SK-N-SH treated with all-trans-retinoic acid at 6 μM for 48 hours (cell line): Measurements from ENCODE around the gene PROM2.

Experiments used
- TCF4 ChIP-seq: fragments of 250-450 bp; sonication (Bioruptor Pico); IDR thresholded peaks from 2 replicates; pipeline ENCODE4 v1.8.0; 2021; ENCODE audit warnings: mild to moderate bottlenecking, moderate library complexity, borderline replicate concordance
- ZFP3 ChIP-seq: fragments of 250-450 bp; sonication (Bioruptor Pico); IDR thresholded peaks from 2 replicates; pipeline ENCODE4 v1.5.0; 2020; ENCODE audit warnings: mild to moderate bottlenecking, moderate library complexity
- ZNF70 ChIP-seq: fragments of 450-650 bp; formaldehyde crosslinking; IDR thresholded peaks from 2 replicates; pipeline ENCODE4 v1.5.0; 2020; ENCODE audit warnings: mild to moderate bottlenecking, moderate library complexity

DNA sequence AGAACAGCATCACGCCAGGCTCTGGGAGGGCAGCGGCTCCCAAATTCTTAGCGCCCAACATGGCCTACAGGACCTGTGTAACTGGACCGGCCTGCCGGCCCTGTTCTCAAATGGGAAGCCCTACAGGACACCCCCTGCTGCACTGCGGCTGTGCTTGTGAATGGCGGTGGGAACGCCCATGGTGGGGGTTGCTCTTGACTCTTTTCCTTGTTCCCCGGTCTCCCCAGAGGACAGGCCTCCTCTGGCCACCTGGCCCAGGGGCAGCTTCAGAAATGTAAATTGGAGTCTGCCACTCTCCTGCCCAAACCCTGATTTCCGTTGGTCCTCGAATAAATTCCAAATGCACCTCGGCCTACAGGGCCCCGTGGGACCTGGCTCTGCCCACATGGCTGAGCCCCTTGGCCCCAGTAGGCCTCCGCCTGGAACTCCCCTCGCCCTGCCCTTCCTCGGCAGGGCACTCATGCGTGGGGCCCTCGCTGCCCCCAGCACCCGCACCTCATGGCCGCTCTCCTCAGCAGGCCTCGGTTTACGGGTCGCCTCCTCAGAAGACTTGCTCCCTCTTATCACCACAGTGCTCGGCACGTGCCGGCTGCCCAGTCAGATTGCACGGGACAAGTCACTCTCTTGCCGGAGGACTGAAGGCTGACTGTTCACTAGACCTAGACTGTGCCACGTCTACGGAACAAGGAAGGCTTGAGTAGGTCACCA is 52.3 kb downstream of the PROM2 start:
- no peak for TF ChIP-seq ZFP3
- no peak for TF ChIP-seq ZNF70 (CRISPR knock-in tag)
- TF ChIP-seq TCF4 (CRISPR knock-in tag): no peak
